HEK293 (cell line): ENCODE data around the gene SLC16A10.

ENCODE experiments used
- CTCF ChIA-PET: fragments of 350-600 bp; formaldehyde crosslinking; extraction: SDS; loops from one replicate; lab custom pipeline; 2021; ENCODE audit warnings: antibody characterized with exemption; lab: Yijun Ruan, JAX
- POLR2A ChIA-PET: fragments of 300-600 bp; formaldehyde crosslinking; extraction: SDS; loops from one replicate; lab custom pipeline; 2020; ENCODE audit warnings: antibody characterized with exemption, inconsistent platforms; lab: Yijun Ruan, JAX
- H3K27ac ChIP-seq: fragments of 200-500 bp; sonication (Bioruptor generic); 2 replicates; pipeline ENCODE4 v1.5.1; 2014; ENCODE audit warnings: low read depth, low read length, control low read depth, inconsistent platforms; ENCODE audit errors: extremely low read depth
- H3K36me3 ChIP-seq, 2 experiments: fragments of 200-500 bp in 1 of 2; sonication (Bioruptor generic) in 1 of 2; 1 replicate in 1 of 2; 2 replicates in 1 of 2; pipeline ENCODE4 v1.5.1; 2014 to 2017; ENCODE audit warnings: inconsistent platforms in 2 of 2, low read length in 2 of 2; ENCODE audit not compliant: control insufficient read depth in 2 of 2, insufficient read depth in 1 of 2
- H3K4me1 ChIP-seq: fragments of 200-500 bp; sonication (Bioruptor generic); 2 replicates; pipeline ENCODE4 v1.5.1; 2014; ENCODE audit warnings: mild to moderate bottlenecking, low read length, inconsistent platforms; ENCODE audit not compliant: control insufficient read depth, insufficient read depth
- H3K4me3 ChIP-seq: 2 replicates; pipeline ENCODE4 v1.5.1; 2011; ENCODE audit warnings: low read depth, mild to moderate bottlenecking, control low read depth, low read length, moderate library complexity
- H3K9me3 ChIP-seq: fragments of 200-500 bp; sonication (Bioruptor generic); 2 replicates; pipeline ENCODE4 v1.5.1; 2014; ENCODE audit warnings: low read depth, low read length, inconsistent platforms; ENCODE audit not compliant: control insufficient read depth, insufficient read depth
- GLIS2 ChIP-seq: fragments of 450-650 bp; formaldehyde crosslinking; IDR thresholded peaks from 2 replicates; pipeline ENCODE4 v1.5.1; 2016; ENCODE audit warnings: missing biosample characterization, missing genetic modification characterization
- PRDM1 ChIP-seq: fragments of 450-650 bp; formaldehyde crosslinking; IDR thresholded peaks from 2 replicates; pipeline ENCODE4; 2016; ENCODE audit warnings: missing biosample characterization, missing genetic modification characterization
- ZBTB8A ChIP-seq: fragments of 450-650 bp; formaldehyde crosslinking; IDR thresholded peaks from 2 replicates; pipeline ENCODE4 v1.5.1; 2016; ENCODE audit warnings: missing biosample characterization, missing genetic modification characterization
- ZFHX2 ChIP-seq: fragments of 450-650 bp; formaldehyde crosslinking; conservative IDR thresholded peaks from 2 replicates; pipeline ENCODE4 v1.5.1; 2016; ENCODE audit warnings: missing biosample characterization, missing genetic modification characterization
- ZFP3 ChIP-seq: fragments of 450-650 bp; formaldehyde crosslinking; IDR thresholded peaks from 2 replicates; pipeline ENCODE4 v1.5.1; 2016; ENCODE audit warnings: low read depth, missing biosample characterization, missing genetic modification characterization
- ZNF140 ChIP-seq: fragments of 450-650 bp; formaldehyde crosslinking; IDR thresholded peaks from 2 replicates; pipeline ENCODE4 v1.5.1; 2016; ENCODE audit warnings: missing biosample characterization, missing genetic modification characterization
- ZNF146 ChIP-seq: fragments of 450-650 bp; formaldehyde crosslinking; IDR thresholded peaks from 2 replicates; pipeline ENCODE4 v1.5.1; 2016; ENCODE audit warnings: missing biosample characterization, missing genetic modification characterization
- ZNF184 ChIP-seq: fragments of 450-650 bp; IDR thresholded peaks from 2 replicates; pipeline ENCODE4 v1.5.1; 2018; ENCODE audit warnings: missing biosample characterization, mild to moderate bottlenecking, missing genetic modification characterization
- ZNF514 ChIP-seq: fragments of 450-650 bp; formaldehyde crosslinking; IDR thresholded peaks from 2 replicates; pipeline ENCODE4 v1.5.1; 2016; ENCODE audit warnings: missing biosample characterization, missing genetic modification characterization
- ZNF521 ChIP-seq: fragments of 450-650 bp; formaldehyde crosslinking; IDR thresholded peaks from 2 replicates; pipeline ENCODE4 v1.5.1; 2017; ENCODE audit warnings: missing biosample characterization, mild to moderate bottlenecking, missing genetic modification characterization
- ZNF610 ChIP-seq: fragments of 450-650 bp; formaldehyde crosslinking; IDR thresholded peaks from 2 replicates; pipeline ENCODE4 v1.5.1; 2016; ENCODE audit warnings: missing biosample characterization, missing genetic modification characterization, borderline replicate concordance
- ZNF626 ChIP-seq: fragments of 450-650 bp; sonication (Bioruptor Pico); formaldehyde crosslinking; IDR thresholded peaks from 2 replicates; pipeline ENCODE4 v1.5.1; 2018; ENCODE audit warnings: missing biosample characterization, missing genetic modification characterization, inconsistent platforms
- ZXDB ChIP-seq: fragments of 450-650 bp; formaldehyde crosslinking; IDR thresholded peaks from 2 replicates; pipeline ENCODE4 v1.5.1; 2016; ENCODE audit warnings: missing biosample characterization, missing genetic modification characterization
- TF ChIP-seq, protein P1 (sequence below): fragments of 450-650 bp; formaldehyde crosslinking; IDR thresholded peaks from 2 replicates; pipeline ENCODE4 v1.5.1; 2016; ENCODE audit warnings: missing biosample characterization, missing genetic modification characterization
- TF ChIP-seq, protein P2 (sequence below): fragments of 450-650 bp; formaldehyde crosslinking; IDR thresholded peaks from 2 replicates; pipeline ENCODE4 v1.5.1; 2016; ENCODE audit warnings: missing biosample characterization, missing genetic modification characterization
- TF ChIP-seq, protein P3 (sequence below): fragments of 450-650 bp; formaldehyde crosslinking; IDR thresholded peaks from 2 replicates; pipeline ENCODE4 v1.5.1; 2017; ENCODE audit warnings: missing biosample characterization, missing genetic modification characterization

SLC16A10 gene

DNA sequence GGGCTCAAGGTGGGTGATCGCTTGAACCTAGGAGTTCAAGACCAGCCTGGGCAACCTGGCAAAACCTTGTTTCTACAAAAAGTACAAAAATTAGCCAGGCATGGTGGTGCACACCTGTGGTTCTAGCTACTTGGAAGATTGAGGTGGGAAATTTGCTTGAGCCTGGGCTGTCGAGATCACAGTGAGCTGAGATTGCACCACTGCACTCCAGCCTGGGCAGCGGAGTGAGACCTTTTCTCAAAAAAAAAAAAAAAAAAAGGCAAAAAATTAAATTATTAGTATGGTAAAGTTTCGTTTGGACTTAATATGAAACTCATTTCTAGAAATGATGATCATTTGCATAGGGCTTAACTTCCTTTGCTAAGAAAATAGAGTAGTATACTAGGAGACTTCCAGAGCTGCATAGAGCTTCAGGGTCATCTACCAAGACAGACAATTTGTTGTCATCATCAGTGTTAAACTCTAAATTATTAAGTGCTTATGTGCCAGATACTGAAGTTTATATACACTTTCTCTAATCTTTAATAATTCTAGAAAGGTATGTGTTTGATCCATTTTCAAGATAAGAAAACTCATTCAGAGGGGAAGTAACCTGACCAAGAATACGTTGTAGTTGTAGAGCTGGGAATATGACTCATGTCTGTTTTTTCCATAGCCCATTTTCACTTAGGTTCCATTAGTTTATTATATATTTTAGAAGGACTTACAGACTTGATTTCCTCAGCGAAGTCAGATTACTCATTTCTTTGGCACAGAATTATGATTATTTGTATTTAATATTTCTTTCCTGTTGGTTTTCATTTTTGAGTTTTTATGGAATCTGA is 84.5 kb downstream of the SLC16A10 start:
- Histone ChIP-seq H3K27ac (no peak overlapping the region), H3K9me3 (no peaks in the 10 kb centered on the region), H3K36me3 (no peaks in the 10 kb centered on the region), H3K4me3 (no peak overlapping the region), H3K4me1 (peaks cover 4% of the 10 kb centered on the region; the same call in 1 of the 2 replicates)
- ChIA-PET CTCF (interaction anchor here (0.7 to 1.4 kb wide), 4 partner anchors 13 to 145 kb away, joined by 3 to 4 read pairs (median 4); a partner anchor contains a TSS), POLR2A (no interaction called here)
- TF ChIP-seq ZNF514 (tag by site-specific recombination) (no peak), ZNF184 (tag by site-specific recombination) (no peak), ZNF146 (tag by site-specific recombination) (no peak)
- TF ChIP-seq, protein P1, sequence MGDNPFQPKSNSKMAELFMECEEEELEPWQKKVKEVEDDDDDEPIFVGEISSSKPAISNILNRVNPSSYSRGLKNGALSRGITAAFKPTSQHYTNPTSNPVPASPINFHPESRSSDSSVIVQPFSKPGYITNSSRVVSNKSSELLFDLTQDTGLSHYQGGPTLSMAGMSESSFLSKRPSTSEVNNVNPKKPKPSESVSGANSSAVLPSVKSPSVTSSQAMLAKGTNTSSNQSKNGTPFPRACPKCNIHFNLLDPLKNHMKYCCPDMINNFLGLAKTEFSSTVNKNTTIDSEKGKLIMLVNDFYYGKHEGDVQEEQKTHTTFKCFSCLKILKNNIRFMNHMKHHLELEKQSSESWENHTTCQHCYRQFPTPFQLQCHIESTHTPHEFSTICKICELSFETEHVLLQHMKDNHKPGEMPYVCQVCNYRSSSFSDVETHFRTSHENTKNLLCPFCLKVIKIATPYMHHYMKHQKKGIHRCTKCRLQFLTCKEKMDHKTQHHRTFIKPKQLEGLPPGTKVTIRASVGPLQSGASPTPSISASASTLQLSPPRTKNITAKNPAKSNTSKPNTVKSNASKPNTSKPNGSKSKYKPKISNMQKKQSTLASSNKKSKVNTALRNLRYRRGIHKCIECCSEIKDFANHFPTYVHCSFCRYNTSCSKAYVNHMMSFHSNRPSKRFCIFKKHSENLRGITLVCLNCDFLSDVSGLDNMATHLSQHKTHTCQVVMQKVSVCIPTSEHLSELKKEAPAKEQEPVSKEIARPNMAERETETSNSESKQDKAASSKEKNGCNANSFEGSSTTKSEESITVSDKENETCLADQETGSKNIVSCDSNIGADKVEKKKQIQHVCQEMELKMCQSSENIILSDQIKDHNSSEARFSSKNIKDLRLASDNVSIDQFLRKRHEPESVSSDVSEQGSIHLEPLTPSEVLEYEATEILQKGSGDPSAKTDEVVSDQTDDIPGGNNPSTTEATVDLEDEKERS (tag by site-specific recombination), result no peak

DNA sequence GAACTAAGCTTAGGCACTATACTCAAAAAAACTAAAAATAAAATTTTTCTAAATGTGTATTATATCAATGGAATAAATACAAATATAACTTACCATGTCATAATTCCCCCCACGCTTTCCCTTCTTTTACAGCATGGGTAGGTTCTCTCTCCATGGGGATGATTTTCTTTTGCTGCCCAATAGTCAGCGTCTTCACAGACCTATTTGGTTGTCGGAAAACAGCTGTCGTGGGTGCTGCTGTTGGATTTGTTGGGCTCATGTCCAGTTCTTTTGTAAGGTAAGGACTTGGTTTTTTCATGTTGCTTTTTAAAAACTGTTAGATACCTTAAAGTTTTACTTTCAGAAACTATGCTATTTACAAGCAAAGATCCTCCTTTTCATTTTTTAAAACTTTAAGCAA is 85.3 kb downstream of the SLC16A10 start:
- Histone ChIP-seq H3K4me3 (no peak overlapping the region), H3K36me3 (peaks cover 0 to 5% of the 10 kb centered on the region in 2 experiments; a peak in 1 of 3 replicates), H3K27ac (no peak overlapping the region), H3K4me1 (peaks cover 4% of the 10 kb centered on the region; the same call in 1 of the 2 replicates), H3K9me3 (no peaks in the 10 kb centered on the region)
- ChIA-PET POLR2A (no interaction called here), CTCF (interaction anchor here (0.7 to 3.0 kb wide), 4 partner anchors 55 to 161 kb away, joined by 3 to 11 read pairs (median 3); a partner anchor contains a TSS)
- TF ChIP-seq, protein P2, sequence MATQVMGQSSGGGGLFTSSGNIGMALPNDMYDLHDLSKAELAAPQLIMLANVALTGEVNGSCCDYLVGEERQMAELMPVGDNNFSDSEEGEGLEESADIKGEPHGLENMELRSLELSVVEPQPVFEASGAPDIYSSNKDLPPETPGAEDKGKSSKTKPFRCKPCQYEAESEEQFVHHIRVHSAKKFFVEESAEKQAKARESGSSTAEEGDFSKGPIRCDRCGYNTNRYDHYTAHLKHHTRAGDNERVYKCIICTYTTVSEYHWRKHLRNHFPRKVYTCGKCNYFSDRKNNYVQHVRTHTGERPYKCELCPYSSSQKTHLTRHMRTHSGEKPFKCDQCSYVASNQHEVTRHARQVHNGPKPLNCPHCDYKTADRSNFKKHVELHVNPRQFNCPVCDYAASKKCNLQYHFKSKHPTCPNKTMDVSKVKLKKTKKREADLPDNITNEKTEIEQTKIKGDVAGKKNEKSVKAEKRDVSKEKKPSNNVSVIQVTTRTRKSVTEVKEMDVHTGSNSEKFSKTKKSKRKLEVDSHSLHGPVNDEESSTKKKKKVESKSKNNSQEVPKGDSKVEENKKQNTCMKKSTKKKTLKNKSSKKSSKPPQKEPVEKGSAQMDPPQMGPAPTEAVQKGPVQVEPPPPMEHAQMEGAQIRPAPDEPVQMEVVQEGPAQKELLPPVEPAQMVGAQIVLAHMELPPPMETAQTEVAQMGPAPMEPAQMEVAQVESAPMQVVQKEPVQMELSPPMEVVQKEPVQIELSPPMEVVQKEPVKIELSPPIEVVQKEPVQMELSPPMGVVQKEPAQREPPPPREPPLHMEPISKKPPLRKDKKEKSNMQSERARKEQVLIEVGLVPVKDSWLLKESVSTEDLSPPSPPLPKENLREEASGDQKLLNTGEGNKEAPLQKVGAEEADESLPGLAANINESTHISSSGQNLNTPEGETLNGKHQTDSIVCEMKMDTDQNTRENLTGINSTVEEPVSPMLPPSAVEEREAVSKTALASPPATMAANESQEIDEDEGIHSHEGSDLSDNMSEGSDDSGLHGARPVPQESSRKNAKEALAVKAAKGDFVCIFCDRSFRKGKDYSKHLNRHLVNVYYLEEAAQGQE, result no peak
- TF ChIP-seq ZBTB8A, result no peak
- no peak for TF ChIP-seq GLIS2
- TF ChIP-seq PRDM1 (tag by site-specific recombination), result no peak
- no peak for TF ChIP-seq ZFHX2 (tag by site-specific recombination)
- TF ChIP-seq ZNF140 (tag by site-specific recombination), result no peak
- TF ChIP-seq ZNF626 (tag by site-specific recombination), result no peak
- no peak for TF ChIP-seq ZFP3
- TF ChIP-seq ZNF184 (tag by site-specific recombination), result no peak
- no peak for TF ChIP-seq ZXDB (tag by site-specific recombination)

DNA sequence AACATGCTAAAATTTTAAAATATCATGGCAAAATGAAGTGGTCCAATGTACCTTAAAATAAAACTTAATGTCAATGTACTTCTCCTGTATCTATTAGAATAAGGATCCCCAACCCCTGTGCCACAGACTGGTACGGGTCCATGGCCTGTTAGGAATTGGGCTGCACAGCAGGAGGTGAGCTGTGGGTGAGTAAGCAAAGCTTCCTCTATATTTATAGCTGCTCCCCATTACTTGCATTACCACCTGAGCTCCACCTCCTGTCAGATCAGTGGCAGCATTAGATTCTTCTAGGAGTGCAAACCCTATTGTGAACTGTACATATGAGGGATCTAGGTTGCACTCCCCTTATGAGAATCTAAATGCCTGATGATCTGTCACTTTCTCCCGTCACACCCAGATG is 86.0 kb downstream of the SLC16A10 start:
- Histone ChIP-seq H3K4me1 (peaks cover 4% of the 10 kb centered on the region; the same call in 1 of the 2 replicates), H3K36me3 (peaks cover 0 to 9% of the 10 kb centered on the region in 2 experiments; a peak in 1 of 3 replicates), H3K27ac (no peak overlapping the region), H3K4me3 (no peak overlapping the region), H3K9me3 (no peaks in the 10 kb centered on the region)
- no peak for TF ChIP-seq ZNF521 (tag by site-specific recombination)
- TF ChIP-seq, protein P3, sequence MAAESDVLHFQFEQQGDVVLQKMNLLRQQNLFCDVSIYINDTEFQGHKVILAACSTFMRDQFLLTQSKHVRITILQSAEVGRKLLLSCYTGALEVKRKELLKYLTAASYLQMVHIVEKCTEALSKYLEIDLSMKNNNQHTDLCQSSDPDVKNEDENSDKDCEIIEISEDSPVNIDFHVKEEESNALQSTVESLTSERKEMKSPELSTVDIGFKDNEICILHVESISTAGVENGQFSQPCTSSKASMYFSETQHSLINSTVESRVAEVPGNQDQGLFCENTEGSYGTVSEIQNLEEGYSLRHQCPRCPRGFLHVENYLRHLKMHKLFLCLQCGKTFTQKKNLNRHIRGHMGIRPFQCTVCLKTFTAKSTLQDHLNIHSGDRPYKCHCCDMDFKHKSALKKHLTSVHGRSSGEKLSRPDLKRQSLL, result no peak
- peak; percentile 94 for TF ChIP-seq ZNF610 (tag by site-specific recombination)
- CTCF ChIA-PET, result interaction anchor here (0.8 to 3.0 kb wide), 4 partner anchors 18 to 162 kb away, joined by 3 to 11 read pairs (median 3); a partner anchor contains a TSS
- POLR2A ChIA-PET, result no interaction called here
